Peyer's patch (tissue), 4 donors: ENCODE results near the gene ISLR2.

Experiments used
- CTCF ChIP-seq, 6 experiments: fragments of 450-650 bp in 4 of 6; fragments of 200-600 bp in 2 of 6; sonication (generic) in 1 of 6; IDR thresholded peaks; one replicate each; pipeline ENCODE4 v1.5.1; 2017 to 2019; ENCODE audit warnings: antibody characterized with exemption in 6 of 6, mild to moderate bottlenecking in 3 of 6, moderate library complexity in 1 of 6
- POLR2A ChIP-seq, 2 donors: fragments of 450-650 bp; IDR thresholded peaks; one replicate each; pipeline ENCODE4 v1.5.1; 2017; ENCODE audit warnings: antibody characterized with exemption in 2 of 2, mild to moderate bottlenecking in 2 of 2, moderate library complexity in 2 of 2

DNA sequence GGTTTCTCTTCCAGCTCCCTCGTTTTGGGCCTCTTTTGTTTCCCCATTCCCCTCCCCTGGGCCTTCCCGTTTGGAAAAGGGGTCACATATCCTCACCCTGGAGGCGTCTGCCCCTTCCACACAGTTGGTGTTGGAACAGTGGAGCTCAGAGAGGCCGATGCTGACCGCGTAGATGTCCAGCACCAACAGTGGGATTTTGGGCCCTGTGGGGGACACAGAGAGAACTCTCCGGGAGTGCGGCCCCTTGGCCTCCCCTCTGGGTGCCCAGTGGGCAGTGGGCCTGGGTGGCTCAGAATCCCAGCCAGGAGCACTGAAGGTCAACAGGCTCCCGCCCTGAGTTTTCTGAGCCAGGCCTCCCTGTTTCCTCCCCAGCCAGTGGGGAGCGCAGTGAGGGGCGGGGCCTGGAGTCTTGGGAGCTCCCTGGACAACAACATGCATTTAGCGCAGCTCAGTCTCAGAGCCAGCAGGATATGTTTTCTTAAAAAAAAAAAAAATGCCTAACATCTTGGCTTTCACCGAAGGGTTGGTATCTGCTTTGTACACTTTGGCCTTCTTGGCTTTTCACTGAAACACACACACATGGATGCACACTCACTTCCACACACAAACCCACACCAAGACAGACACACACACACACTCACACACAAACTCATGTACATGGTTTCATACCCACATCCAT is 42.5 kb downstream of the ISLR2 start:
- TF ChIP-seq POLR2A (IDR thresholded peaks at IDR 0.05): no peak
- no peak for TF ChIP-seq CTCF (IDR thresholded peaks at IDR 0.05)
